ENCODE measurements around the gene ZBBX. TPM values are rescaled to one million over a fixed set of nuclear protein-coding genes. Genes with fewer than 3 reads are reported as not detected.

Gene ZBBX
- total RNA-seq, 1 experiment from 2014 or later: 1.1 TPM

DNA sequence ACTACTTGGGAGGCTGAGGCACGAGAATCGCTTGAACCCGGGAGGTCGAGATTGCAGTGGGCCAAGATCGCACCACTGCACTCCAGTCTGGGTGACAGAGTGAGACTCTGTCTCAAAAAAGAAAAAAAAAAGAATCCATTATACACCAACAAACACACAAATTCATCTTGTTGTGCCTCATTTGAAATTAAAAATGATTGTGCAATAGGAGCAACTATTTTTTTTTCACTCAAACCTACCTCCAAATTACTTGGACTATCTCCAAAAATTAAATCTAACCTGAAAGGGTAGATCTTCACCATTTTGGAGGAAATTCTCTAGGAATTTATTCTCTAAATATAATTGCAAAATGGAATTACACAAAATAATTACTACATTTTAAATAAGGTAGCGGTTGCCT lies 4.6 kb downstream of the ZBBX start (continued):
- TF ChIP-seq, protein P1, sequence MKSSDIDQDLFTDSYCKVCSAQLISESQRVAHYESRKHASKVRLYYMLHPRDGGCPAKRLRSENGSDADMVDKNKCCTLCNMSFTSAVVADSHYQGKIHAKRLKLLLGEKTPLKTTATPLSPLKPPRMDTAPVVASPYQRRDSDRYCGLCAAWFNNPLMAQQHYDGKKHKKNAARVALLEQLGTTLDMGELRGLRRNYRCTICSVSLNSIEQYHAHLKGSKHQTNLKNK (CRISPR knock-in tag; IDR thresholded peaks at IDR 0.05): no peak
- TF ChIP-seq, protein P2, sequence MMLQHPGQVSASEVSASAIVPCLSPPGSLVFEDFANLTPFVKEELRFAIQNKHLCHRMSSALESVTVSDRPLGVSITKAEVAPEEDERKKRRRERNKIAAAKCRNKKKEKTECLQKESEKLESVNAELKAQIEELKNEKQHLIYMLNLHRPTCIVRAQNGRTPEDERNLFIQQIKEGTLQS (CRISPR knock-in tag; conservative IDR thresholded peaks at IDR 0.05): no peak
- TF ChIP-seq FOXJ3 (CRISPR knock-in tag; IDR thresholded peaks at IDR 0.05; ENCODE audit: borderline replicate concordance) (no peak), JAZF1 (CRISPR knock-in tag; IDR thresholded peaks at IDR 0.05) (no peak)
- TF ChIP-seq, protein P3, sequence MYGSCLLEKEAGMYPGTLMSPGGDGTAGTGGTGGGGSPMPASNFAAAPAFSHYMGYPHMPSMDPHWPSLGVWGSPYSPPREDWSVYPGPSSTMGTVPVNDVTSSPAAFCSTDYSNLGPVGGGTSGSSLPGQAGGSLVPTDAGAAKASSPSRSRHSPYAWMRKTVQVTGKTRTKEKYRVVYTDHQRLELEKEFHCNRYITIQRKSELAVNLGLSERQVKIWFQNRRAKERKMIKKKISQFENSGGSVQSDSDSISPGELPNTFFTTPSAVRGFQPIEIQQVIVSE (CRISPR knock-in tag; IDR thresholded peaks at IDR 0.05; ENCODE audit: borderline replicate concordance): no peak

DNA sequence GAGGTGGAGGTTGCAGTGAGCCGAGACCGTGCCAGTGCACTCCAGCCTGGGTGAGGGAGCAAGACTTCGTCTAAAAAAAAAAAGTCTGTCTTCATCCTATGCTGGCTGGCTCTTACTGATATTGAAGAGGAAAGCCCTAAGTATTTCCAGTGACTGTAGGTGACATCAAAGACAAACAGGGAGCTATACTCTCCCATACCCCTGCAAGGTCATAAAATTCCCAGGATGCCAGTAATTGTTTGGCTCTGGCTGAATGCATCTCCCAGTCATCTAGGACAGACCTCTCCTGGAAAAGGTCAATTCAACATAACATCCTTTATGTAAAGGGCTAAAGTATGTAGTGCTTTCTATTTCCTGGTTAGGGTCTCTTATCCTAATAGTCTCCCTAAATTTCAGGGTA lies 8.0 kb downstream of the ZBBX start:
- CTCF ChIA-PET: interaction anchor here (1.6 kb wide), 1 partner anchor 8 kb away, joined by 10 read pairs; the partner anchor contains the start of gene ZBBX
- POLR2A ChIA-PET: no interaction called here
- Mint-ChIP-seq H3K36me3 (no peaks in the 10 kb centered on the region), H3K27ac (no peak overlapping the region), H3K4me3 (no peak overlapping the region), H3K27me3 (ENCODE audit: low read depth) (no peaks in the 10 kb centered on the region), H3K4me1 (0 out of 2 replicates have a peak, but pooled peaks cover 4% of the 10 kb centered on the region), H3K9me3 (no peaks in the 10 kb centered on the region)
- ATAC-seq (peak; percentile 96), DNase-seq (ENCODE audit: low spot score) (peak; percentile 13)
- TF ChIP-seq, protein P4, sequence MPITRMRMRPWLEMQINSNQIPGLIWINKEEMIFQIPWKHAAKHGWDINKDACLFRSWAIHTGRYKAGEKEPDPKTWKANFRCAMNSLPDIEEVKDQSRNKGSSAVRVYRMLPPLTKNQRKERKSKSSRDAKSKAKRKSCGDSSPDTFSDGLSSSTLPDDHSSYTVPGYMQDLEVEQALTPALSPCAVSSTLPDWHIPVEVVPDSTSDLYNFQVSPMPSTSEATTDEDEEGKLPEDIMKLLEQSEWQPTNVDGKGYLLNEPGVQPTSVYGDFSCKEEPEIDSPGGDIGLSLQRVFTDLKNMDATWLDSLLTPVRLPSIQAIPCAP (CRISPR knock-in tag; IDR thresholded peaks at IDR 0.05): no peak
- TF ChIP-seq TEAD1 (CRISPR knock-in tag; IDR thresholded peaks at IDR 0.05): no peak

DNA sequence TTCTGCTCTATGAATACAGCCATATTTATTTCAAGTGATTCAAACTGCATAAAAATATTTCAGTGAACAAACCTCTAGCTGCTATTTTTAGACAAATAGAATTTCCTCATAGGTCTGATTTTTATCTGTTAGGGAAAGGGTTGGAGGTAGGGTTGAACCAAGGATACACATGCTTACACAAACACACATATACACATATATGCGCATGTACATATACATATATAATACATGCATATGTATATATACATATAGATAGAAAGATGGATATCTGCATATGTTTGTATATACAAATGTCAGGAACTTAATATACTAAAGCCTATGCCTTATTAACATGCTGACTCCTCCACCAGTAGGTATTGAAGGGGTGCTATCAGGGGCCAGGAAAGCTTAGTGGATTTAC lies 18.1 kb downstream of the ZBBX start:
- H3K4me3 Mint-ChIP-seq: no peak overlapping the region
- ATAC-seq (no peak), DNase-seq (ENCODE audit: low spot score) (no peak)
- H3K4me1 Mint-ChIP-seq: no peaks in the 10 kb centered on the region
- POLR2A ChIA-PET: no interaction called here
- H3K36me3 Mint-ChIP-seq: no peaks in the 10 kb centered on the region; the same call in 1 of the 2 replicates
- H3K27ac Mint-ChIP-seq: no peak overlapping the region
- H3K9me3 Mint-ChIP-seq: peaks cover 5% of the 10 kb centered on the region
- H3K27me3 Mint-ChIP-seq (ENCODE audit: low read depth): no peaks in the 10 kb centered on the region
- CTCF ChIA-PET: no interaction called here
- no peak for TF ChIP-seq ZNF671 (CRISPR knock-in tag; IDR thresholded peaks at IDR 0.05)
- TF ChIP-seq, protein P5, sequence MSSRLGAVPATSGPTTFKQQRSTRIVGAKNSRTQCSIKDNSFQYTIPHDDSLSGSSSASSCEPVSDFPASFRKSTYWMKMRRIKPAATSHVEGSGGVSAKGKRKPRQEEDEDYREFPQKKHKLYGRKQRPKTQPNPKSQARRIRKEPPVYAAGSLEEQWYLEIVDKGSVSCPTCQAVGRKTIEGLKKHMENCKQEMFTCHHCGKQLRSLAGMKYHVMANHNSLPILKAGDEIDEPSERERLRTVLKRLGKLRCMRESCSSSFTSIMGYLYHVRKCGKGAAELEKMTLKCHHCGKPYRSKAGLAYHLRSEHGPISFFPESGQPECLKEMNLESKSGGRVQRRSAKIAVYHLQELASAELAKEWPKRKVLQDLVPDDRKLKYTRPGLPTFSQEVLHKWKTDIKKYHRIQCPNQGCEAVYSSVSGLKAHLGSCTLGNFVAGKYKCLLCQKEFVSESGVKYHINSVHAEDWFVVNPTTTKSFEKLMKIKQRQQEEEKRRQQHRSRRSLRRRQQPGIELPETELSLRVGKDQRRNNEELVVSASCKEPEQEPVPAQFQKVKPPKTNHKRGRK (CRISPR knock-in tag; IDR thresholded peaks at IDR 0.05; ENCODE audit: borderline replicate concordance): no peak
- no peak for TF ChIP-seq ZNF232 (CRISPR knock-in tag; IDR thresholded peaks at IDR 0.05)
- TF ChIP-seq, protein P6, sequence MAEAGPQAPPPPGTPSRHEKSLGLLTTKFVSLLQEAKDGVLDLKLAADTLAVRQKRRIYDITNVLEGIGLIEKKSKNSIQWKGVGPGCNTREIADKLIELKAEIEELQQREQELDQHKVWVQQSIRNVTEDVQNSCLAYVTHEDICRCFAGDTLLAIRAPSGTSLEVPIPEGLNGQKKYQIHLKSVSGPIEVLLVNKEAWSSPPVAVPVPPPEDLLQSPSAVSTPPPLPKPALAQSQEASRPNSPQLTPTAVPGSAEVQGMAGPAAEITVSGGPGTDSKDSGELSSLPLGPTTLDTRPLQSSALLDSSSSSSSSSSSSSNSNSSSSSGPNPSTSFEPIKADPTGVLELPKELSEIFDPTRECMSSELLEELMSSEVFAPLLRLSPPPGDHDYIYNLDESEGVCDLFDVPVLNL (CRISPR knock-in tag; IDR thresholded peaks at IDR 0.05; ENCODE audit: borderline replicate concordance, low read depth): no peak
- TF ChIP-seq, protein P7, sequence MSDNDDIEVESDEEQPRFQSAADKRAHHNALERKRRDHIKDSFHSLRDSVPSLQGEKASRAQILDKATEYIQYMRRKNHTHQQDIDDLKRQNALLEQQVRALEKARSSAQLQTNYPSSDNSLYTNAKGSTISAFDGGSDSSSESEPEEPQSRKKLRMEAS (CRISPR knock-in tag; IDR thresholded peaks at IDR 0.05): no peak
- no peak for TF ChIP-seq JUN (CRISPR knock-in tag; IDR thresholded peaks at IDR 0.05)
- TF ChIP-seq, protein P8, sequence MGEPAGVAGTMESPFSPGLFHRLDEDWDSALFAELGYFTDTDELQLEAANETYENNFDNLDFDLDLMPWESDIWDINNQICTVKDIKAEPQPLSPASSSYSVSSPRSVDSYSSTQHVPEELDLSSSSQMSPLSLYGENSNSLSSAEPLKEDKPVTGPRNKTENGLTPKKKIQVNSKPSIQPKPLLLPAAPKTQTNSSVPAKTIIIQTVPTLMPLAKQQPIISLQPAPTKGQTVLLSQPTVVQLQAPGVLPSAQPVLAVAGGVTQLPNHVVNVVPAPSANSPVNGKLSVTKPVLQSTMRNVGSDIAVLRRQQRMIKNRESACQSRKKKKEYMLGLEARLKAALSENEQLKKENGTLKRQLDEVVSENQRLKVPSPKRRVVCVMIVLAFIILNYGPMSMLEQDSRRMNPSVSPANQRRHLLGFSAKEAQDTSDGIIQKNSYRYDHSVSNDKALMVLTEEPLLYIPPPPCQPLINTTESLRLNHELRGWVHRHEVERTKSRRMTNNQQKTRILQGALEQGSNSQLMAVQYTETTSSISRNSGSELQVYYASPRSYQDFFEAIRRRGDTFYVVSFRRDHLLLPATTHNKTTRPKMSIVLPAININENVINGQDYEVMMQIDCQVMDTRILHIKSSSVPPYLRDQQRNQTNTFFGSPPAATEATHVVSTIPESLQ (CRISPR knock-in tag; IDR thresholded peaks at IDR 0.05): no peak
- TF ChIP-seq ELF4 (CRISPR knock-in tag; IDR thresholded peaks at IDR 0.05; ENCODE audit: low read depth): no peak
- TF ChIP-seq JAZF1 (CRISPR knock-in tag; IDR thresholded peaks at IDR 0.05): no peak
- no peak for TF ChIP-seq TEAD1 (CRISPR knock-in tag; IDR thresholded peaks at IDR 0.05)
- TF ChIP-seq, protein P9, sequence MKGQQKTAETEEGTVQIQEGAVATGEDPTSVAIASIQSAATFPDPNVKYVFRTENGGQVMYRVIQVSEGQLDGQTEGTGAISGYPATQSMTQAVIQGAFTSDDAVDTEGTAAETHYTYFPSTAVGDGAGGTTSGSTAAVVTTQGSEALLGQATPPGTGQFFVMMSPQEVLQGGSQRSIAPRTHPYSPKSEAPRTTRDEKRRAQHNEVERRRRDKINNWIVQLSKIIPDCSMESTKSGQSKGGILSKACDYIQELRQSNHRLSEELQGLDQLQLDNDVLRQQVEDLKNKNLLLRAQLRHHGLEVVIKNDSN (CRISPR knock-in tag; IDR thresholded peaks at IDR 0.05): no peak
- no peak for TF ChIP-seq TEAD4 (CRISPR knock-in tag; IDR thresholded peaks at IDR 0.05)
- TF ChIP-seq, protein P10, sequence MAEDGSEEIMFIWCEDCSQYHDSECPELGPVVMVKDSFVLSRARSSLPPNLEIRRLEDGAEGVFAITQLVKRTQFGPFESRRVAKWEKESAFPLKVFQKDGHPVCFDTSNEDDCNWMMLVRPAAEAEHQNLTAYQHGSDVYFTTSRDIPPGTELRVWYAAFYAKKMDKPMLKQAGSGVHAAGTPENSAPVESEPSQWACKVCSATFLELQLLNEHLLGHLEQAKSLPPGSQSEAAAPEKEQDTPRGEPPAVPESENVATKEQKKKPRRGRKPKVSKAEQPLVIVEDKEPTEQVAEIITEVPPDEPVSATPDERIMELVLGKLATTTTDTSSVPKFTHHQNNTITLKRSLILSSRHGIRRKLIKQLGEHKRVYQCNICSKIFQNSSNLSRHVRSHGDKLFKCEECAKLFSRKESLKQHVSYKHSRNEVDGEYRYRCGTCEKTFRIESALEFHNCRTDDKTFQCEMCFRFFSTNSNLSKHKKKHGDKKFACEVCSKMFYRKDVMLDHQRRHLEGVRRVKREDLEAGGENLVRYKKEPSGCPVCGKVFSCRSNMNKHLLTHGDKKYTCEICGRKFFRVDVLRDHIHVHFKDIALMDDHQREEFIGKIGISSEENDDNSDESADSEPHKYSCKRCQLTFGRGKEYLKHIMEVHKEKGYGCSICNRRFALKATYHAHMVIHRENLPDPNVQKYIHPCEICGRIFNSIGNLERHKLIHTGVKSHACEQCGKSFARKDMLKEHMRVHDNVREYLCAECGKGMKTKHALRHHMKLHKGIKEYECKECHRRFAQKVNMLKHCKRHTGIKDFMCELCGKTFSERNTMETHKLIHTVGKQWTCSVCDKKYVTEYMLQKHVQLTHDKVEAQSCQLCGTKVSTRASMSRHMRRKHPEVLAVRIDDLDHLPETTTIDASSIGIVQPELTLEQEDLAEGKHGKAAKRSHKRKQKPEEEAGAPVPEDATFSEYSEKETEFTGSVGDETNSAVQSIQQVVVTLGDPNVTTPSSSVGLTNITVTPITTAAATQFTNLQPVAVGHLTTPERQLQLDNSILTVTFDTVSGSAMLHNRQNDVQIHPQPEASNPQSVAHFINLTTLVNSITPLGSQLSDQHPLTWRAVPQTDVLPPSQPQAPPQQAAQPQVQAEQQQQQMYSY (CRISPR knock-in tag; IDR thresholded peaks at IDR 0.05): no peak

All from WTC11 (cell line).